ENCODE results near the gene SPATA12.

SPATA12 gene, protein sequence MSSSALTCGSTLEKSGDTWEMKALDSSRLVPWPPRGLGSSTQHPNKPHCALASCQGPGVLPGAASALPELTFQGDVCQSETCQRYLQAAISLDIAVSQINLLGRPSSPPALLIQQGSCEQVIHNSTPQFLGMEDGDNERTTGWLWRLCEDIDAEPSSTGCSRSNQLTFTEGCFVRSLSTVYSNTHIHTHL

DNA sequence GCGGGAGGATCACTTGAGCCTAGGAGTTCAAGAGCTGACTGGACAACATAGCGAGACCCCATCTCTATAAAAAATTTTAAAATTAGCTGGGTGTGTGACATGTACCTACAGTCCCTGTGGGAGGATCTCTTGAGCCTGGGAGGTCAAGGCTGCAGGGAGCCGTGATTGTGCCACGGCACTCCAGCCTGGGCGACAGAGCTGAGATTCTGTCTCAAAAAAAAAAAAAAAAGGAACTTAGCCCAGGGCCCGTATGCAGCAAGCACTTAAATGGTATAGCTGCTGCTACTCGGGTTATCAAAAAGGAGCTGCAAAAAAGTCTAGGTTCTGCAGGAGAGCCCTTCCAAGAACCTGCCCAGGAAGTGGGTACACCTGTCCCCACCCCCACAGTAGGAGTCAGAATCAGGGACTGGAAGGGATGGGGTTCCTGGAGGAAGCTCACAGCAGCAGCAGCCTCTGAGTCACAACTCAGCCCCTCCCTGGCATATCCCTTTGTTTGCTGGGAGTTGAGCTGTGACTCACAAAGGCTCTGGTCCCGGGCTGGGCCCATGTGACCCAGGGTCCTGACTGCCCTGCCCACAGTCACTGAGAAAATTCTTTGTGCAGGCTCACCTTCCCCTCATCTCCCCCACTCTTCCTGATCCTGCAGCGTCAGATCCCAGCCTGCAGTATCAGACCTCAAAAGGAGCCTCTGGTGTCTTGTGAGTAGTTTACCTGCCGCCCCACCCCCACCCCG is at the start of gene SPATA12:
Gene SPATA12 (plus strand): TSS at position 576 of the 733 bp plus-strand sequence. CDS start 13,031 bp downstream, outside the sequence.
- ATAC-seq (peak; percentile 57), DNase-seq (no peak)

DNA sequence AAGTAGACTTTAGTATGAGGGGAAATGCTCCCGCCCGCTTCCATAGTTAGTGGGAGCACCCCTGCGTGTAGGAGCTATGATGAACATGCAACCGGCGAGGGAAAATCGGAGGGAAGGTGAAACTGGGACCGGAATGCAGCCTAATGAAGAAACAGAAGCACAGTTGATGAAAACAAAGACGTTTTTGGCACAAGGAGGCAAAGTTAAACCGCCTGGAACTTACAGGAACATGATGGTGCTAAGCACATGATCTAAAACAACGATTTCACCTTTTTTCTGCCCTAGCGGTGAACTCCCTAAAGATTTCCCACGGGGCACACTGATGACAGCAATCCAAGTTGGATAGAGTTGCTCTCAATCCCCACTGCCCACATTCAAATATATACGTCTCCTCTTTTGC is 49.4 kb upstream of the SPATA12 start:
- ATAC-seq = no peak
- no peak for DNase-seq

DNA sequence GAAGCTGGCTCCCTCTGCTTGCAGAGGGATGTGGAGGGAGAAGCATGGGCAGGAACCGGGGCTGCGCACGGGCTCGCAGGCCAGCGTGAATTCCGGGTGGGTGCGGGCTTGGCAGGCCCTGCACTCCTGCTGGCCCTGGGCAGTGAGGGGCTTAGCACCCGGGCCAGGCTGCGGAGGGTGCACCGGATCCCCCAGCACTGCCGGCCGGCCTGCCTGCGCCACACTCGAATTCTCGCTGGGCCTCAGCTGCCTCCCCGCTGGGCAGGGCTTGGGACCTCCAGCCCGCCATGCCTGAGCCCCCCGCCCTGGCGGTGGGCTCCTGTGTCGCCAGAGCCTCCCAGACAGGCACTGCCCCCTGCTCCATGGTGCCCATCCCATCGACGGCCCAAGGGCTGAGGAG is 47.6 kb upstream of the SPATA12 start:
- ATAC-seq (no peak), DNase-seq (no peak)

DNA sequence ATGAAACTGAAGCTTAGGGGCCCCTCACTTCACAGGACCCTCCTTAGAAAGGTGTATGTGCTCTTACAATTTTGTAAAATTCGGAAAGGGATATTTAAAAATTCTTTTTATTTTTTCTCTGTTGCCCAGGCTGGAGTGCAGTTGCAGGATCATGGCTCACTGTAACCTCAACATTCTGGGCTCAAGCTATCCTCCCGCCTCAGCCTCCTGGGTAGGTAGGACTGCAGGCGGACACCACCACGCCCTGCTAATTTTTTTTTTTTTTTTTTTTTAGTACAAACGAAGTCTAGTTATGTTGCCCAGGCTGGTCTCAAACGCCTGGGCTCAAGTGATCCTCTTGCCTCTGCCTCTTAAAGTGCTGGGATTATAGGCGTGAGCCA is 45.1 kb upstream of the SPATA12 start:
- no peak for ATAC-seq
- DNase-seq = no peak

DNA sequence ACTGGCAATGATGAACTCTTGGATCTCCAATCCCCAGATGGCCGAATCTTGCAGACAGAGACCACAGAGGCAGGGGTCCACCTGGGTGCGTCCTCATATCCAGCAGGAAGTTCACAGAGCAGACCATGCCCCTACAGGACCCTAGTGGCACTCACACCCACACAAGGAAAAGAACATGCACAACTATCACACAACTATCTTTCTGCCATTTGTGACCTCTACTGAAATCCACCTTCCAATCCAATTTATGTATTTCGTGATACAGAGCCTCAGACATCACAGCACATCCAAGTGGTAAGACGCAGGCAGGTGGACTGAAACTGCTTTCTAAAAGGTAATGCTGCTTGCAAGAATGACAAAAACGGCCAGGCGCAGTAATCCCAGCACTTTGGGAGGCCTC is 44.6 kb upstream of the SPATA12 start:
- DNase-seq = no peak
- no peak for ATAC-seq

DNA sequence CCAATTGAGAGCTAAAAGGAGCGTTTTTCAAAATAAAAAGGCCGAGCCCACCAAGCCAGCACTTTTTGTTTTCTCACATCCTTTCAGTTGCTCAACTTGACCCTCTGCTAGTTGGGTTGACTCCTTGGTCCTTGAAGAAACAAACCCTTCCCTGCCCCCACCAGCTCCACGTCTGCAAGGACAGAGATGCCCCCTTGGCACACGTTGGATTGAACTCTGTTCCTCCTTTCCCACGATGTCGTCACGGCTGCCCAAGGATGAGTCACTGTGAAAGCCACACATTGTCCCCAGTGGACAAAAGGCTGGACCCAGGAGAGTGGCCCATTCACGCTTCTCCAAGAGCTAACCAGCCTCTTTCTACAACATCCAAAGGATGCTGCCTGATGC is 43.0 kb upstream of the SPATA12 start:
- no peak for ATAC-seq
- no peak for DNase-seq

DNA sequence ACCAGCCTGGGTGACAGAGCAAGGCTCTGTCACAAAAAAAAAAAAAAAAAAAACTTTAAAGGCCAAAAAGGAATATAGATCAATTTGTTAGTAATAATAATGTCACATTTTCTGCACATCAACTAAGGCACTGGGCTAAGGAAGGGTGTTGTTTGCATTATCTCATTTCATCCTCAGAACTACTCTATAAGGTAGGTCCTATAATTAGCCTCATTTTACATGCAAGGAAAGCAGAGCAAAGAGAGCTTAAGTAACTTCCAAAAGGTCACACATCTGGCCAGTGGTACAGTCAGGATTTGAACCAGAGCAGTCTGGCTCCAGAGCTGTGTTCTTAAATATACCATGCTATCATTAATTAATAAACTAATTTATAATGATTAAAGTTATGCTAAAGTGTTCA is 42.2 kb upstream of the SPATA12 start:
- ATAC-seq (no peak), DNase-seq (no peak)

DNA sequence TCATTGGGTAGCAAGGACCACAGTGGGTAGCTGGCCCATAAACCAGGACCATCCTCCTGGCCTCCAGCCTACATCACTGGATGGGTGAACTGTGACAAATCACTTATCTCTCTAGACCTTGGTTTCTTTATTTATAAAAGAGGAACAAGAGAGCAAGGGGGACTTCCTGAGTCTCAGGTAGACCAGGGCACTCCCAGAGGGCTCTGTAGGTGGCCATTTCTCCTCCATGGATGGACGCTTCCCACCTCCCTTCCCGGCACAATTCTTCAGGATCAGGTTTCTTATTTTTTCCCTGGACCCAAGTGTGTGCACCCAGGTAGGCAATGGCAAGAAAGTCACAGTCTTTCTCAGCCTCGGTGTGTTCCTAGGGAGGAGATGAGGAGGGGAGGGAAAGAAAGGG is 41.4 kb upstream of the SPATA12 start:
- DNase-seq = no peak
- no peak for ATAC-seq

DNA sequence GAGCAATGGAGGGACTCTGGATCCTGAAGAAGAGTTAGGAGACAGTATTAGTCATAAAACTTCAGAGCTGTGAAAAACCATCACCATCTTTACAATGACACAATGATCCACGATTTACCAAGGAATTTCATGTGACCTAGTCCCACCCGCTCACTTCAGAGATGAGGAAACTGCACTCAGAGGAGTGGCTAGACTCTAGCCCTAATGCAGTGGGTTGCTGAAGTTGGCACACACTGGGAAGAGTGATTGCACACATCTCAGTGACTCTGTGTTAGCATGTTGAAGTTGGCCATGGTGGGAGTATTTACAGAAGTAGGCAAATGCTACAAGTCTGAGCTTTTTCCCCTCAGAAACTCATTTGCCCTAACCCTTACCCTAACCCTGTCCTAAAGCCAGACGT is 35.2 kb upstream of the SPATA12 start:
- ATAC-seq (no peak), DNase-seq (no peak)

DNA sequence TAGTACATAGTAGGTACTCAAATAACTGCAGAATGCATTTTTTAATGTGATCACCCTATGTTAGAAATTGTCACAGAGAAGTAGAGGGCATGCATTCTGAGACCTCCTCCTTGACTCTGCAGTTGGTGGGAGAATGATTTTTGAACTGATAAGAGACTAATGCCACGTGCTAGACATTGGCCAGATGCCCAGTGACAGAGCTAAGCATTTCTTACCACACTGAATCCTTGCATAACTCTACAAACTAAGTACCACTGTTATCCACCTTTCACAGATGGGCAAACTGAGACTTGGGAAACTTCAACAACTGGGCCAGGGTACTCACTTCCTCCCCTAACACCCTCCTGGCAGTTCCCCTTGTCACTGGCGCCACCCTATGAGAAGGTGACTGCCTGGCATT is 33.5 kb upstream of the SPATA12 start:
- DNase-seq (no peak), ATAC-seq (no peak)

DNA sequence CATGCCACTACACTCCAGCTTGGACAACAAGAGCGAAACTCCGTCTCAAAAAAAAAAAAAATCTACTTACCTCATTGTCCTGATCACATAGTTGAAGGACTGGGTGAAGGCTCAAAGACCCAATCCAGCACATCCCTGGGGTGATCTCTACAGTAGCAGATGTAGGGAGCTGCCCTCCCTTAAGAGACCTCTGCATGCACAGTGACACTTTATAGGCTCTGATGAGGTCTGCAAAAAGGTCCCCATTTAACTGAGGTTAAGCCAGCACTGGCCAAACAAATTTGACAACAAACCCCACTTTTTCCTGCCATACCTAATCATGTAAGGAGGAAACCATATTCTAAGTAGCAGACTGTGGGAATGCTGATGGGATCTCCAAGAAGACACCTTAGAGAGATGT is 31.1 kb upstream of the SPATA12 start:
- DNase-seq (no peak), ATAC-seq (no peak)

DNA sequence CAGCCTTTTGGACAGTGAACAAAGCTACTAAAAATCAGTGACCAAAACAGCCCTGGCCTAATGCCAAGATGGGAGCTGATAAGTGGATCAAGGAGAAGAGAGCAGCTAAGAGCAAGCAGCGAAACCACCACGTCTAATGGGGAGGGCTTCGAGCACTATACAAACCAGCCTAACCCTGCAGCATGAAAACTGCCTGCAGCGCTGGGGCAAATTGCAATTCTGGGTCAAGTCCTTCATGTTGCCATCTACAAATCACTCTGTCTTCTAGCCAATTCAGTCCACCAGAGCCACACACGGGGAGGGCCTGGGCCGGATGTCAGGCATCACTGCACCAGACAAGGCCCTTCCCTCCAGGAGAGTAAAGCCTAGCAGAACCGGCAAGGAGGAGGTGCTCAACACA is 30.5 kb upstream of the SPATA12 start:
- DNase-seq = no peak
- no peak for ATAC-seq

DNA sequence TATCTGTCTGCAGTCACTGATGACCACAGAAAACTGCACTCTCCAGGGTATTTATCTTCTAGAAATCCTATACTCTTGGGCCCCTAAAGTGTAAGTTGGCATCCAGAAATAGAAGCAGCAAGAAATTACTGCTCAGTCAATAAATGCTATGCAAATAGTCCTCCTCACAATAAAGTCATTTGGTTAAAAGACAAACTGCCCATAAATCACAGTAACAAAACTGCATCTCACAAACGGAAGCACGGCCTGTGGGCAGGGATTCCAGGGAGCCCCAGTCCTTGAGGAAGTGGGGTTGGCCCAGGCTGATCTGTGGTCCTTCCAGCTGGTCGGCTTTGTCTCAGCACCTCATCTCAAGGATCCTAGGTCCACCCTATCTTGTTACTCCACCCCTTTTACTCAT is 29.7 kb upstream of the SPATA12 start:
- ATAC-seq (no peak), DNase-seq (no peak)

DNA sequence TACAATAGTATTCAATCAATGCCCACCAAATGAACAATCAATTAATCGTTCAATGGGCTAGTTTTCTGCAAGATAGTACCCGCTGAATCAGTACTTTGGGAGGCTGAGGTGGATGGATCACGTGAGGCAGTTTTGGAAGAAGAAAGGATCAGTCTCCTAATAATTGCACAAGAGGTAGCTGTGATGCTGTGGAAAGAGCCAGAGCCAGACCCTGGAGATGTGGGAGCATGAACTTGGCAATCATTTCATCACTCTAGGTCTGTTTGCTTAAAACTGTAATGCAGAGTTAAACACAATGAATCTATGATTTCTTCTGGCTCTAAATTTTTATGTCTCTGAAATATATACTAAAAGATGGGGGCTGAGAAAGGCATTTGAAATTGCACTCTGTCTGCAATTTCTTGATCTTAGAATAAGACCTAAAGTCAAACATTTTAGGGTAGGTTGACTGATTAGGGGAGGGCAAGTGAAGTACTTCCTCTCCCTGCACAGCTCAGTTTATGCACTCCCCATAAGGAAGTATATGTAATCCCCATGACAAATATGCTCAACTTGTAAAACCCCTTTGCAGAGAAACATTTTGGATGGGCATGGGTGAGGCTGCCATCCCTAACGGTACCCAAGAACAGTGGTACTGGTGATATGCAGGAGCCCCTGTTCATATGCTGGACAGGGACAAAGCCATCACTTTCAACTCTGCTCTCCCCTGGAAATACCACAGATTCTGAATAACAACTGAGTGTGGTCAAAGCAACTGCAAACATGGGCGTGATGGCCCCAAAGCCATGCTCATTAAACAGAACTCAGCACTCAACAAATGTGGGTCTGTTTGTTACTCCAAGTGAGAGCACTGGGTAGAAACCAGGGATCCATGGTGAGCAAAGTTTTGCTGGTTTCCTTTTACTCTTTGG is 28.6 kb upstream of the SPATA12 start:
- DNase-seq (no peak), ATAC-seq (no peak)

DNA sequence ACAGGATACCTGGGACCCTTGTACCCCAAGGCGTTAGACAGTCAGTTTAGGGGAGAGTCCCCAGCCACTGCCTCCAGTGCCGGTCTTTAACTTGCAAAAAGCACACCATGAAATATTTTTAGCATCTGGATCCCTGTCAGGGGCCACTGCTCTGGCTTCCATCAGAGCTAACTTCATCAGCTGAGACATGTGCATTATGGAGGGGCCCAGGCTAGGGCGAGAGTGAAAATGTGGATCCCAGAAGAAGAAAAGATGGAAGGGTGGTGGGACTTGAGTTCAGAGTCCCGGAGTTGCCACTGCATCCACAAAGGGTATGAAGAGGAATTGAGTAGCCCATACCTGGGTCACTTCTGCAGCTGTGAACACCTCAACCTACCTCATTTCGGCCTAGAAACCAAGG is 23.5 kb upstream of the SPATA12 start:
- ATAC-seq (no peak), DNase-seq (no peak)

DNA sequence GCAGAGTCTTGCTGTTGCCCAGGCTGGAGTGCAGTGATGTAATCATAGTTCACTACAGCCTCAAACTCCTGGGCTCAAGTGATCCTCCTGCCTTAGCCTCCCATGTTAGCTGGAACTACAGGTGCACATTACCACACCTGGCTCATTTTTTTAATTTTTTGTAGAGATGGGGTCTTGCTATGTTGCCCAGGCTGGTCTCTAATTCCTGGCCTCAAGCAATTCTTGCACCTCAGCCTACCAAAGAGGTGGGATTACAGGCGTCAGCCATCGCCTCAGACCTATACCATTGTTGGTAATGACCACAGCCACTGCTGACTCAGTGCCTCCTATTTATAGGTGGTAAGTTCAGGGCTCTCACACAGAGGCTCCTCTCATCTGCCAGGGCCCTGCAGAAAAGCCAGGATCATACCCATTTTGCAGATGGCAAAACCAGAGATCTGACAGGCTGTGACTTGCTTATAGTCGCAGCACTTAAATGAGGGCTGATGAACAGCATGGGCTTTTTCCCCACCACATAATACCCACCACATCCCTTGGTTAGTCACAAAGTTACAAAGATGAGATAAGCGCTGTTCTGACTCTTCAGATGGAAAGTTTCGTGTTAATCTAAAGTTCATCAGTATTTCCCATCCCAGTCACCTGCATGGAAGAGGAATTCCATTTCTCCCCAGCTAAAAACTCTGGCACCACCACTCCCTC is 21.8 kb upstream of the SPATA12 start:
- DNase-seq = no peak
- peak; percentile 64 for ATAC-seq

DNA sequence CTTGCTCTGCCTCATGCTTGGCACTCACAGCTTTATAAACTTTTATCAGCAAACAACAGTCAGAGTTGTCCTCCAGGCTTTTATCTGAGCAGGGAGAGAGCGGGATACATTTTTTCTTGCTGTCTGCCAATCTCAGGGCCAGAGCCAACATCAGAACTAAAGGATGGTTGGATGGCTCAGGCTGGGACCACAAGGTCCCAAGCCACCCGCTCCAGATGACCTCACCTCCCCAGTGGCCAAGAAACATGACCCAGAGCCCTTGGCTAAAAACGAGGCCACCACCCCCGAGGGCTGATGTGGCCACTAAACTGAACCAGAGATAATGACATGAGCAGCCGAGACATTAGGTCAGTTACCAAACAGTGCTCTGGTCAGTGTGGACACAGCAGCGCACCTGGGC is 18.8 kb upstream of the SPATA12 start:
- ATAC-seq (no peak), DNase-seq (no peak)

DNA sequence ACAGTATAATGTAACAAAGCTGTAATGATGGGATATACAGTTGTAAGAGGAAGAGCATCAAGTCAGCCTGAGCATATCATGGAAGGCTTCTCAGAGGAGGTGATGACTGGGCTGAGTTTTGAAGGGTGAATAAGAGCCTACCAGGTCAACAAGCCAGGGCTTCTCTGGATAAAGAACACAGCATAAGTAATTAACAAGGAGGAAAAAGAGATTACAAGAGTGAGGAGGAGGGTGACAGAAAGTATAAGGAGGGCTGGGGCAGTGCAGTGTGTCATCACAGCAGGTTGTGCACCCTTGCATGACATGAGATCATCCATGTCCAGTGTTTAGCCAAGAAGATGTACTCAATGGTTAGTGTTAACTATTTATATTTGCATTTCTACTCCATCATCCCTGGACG is 16.9 kb upstream of the SPATA12 start:
- ATAC-seq (no peak), DNase-seq (no peak)

DNA sequence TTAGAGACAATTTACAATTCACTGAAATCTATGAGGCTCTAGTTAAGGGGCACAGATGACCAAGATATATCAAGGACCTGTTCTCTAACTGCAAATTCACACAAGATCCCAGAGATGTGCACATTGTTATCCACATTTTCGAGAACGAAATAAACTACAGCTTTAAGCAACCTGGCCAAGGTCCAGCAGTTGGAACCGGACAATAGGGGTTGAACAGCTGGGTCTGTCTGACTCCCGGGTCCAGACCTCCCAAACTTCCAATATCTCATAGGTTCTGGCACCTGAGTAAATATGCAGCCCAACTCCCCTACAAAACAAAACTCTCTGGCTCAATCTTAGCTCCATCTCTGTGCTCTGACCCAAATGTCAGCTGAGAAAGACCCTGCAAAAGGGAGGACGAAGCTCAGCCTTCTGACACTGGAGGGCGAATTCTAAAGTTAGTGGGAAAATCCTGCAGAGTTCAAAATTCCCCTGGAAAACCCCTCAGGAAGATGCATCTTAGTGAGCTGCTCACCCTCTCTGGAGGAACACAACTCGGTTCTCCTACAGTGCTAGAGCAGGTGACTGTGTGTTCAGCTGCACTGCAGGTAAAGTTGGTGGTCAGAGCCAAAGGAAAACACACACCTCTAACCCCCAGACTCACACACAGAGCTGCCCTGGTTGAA is 14.2 kb upstream of the SPATA12 start:
- DNase-seq = no peak
- ATAC-seq = no peak

DNA sequence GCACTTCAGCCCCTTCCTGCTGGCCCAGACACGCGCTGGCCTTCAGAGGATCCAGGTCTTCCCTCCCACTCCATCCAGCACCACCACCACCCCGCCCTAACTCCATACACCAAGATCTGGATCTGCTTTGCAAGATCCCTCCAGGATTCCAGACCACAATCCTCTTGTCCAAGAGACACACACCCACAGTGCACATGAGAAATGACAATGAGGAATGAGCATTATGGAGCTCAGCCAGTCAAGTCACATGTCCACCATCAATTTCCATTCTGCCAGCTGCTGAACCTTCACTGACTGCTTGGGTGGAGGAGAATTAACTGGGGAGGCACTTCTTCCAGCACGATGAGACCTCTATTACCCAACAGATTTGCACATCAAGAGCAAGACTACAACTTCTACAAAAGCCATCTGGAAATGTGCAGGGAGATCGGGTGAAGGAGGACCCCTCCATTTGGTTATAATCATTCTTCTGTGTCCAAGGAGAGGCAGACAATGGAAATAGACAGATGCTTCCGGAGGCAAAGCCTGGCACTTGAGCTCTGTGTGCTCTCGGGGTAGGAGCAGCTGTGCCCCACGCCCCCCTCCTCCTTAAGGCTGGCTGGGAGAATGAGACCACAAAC is 12.3 kb upstream of the SPATA12 start:
- no peak for DNase-seq
- no peak for ATAC-seq

DNA sequence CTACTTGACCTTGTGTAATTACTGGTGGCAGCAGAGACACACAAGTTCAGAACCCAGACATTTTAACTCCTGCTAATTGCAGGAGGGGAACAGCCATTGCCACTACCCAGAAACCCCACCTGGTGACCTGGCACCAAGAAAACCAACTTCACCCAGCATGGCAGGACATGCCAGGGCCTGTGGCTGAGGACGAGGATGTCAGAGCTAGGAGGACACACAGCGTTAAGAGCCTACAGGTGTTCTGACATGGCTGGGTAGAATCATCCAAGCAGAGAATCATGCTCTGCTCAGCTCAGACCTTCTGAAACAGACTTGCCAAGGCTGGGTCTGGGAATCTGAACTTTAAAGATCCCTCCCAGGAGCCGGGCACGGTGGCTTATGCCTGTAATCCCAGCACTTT is 11.7 kb upstream of the SPATA12 start:
- DNase-seq (no peak), ATAC-seq (no peak)

DNA sequence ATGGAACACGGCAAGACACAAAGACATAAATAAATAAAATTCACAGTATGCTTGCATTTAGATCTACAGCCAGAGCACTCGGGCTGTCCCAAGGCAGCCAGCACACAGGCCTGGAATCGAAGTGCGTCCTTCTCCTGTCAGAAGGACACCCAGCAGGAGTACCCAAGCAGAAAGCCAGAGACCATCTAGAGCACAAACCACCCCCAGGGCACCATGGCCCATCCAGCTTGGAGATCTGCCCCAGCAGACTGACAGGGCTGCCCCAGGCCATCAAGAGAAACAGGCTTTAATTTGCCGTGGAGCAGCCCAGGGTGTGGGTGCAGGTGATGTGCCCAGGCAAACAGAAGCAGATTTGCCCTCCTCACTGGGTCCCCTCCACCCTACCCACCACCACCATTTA is 7.8 kb upstream of the SPATA12 start:
- no peak for ATAC-seq
- DNase-seq = no peak

All from stimulated activated naive CD8-positive, alpha-beta T cell treated with anti-CD3 and anti-CD28 coated beads, Interleukin-15, Interleukin-2, amounts not matched to agents 100 U/mL and 50 U/mL, for 24 hours (primary cell).